CD1c-positive myeloid dendritic cell (primary cell): ENCODE measurements around the gene RBMS1.
A peak's percentile ranks its signal among the peaks of the same experiment; 100 is the strongest.

Experiments used
- DNase-seq: peaks from one replicate; pipeline ENCODE4 v3.0.0-alpha.2; 2016; ENCODE audit errors: extremely low spot score

Gene RBMS1

DNA sequence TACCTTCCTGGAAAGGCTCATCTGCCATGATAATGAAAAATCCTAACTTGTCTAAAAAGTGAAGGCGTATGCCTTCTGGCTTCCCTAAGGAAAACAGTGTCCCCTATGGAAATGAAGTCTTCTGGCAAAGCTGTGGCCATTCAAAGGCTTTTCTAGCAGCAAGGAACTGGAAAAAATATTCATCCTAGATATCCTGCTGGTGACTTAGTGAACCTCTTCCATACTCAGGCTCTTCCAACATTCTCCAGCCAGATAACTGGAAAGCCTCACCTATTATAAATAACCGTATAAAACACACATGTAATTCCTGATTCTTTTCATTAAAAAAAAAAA is 84.7 kb downstream of the RBMS1 start:
- DNase-seq, result no peak

DNA sequence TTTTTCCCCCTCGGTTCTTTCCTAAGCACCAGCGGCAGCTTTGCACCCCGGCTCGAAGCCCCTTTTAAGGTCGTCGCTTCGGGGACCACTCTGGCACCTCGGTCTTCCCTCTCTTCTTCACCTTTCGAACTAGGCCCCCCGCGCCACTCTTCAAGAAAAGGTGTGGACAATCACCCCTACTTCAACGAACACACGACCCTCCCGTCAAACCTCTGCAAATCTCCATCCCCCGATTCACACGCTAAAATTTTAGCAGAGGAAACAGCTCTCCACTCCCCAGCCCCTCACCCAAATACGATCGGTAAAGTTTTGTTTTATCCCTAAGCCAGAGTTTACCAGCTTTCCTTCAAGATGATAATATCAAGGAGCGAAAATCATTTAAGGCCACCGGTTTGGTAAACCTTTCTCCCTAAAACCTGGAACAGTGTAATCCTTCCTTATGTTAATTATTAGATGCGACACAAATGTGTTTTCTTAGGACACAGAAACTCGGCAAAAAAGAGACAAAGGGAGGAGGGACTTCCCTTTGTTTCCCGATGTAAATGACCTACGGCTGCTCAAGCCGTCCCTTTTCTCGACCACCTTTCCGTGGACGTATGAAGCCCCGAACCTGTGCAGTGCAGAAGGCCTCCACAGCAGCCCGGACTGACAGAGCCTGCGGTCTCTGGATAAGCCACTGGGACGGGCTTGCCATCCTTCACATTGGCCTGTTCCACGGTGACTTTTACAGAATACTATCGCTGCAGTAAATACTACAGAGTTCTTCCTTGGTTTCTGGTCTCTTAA is 85.2 kb downstream of the RBMS1 start:
- DNase-seq, result no peak

DNA sequence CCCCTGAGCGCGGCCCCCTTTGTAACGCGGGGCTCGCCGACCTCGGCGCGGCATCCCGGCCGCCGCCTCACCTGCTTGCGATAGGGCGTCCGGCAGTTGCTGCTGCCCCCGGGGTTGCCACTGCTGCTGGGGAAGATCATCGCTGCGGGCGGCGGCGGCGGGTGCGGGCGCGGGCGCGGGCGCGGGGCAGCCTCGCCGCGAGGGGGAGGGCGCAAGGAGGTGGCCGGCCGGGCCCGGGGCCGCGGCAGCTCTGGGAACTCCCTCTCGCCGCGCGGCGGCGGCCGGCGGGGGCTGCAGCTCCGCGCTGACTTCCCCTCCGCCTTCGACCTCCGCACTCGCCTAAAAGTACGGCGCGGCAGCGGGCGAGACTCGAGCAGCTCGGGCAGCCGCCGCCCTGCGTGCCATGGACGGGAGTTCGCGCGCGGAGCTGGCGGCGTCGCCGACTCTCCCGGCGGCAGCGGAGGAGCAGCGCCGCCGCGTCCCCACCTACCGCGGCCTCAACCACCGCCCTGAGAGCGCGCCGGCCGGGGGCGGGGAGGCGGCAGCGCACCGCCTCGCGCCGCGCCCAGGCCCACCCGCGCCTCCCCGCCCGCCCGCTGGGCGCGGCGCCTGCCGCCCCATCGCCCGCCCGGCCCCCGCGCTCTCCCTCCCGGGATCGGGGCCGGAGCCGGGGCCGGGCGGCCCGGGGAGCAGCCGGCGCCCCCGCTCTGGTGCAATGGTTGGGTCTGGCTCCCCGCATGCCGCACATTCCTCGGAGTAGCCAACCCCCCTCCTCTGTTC is 86.0 kb downstream of the RBMS1 start:
- peak; percentile 89 for DNase-seq

DNA sequence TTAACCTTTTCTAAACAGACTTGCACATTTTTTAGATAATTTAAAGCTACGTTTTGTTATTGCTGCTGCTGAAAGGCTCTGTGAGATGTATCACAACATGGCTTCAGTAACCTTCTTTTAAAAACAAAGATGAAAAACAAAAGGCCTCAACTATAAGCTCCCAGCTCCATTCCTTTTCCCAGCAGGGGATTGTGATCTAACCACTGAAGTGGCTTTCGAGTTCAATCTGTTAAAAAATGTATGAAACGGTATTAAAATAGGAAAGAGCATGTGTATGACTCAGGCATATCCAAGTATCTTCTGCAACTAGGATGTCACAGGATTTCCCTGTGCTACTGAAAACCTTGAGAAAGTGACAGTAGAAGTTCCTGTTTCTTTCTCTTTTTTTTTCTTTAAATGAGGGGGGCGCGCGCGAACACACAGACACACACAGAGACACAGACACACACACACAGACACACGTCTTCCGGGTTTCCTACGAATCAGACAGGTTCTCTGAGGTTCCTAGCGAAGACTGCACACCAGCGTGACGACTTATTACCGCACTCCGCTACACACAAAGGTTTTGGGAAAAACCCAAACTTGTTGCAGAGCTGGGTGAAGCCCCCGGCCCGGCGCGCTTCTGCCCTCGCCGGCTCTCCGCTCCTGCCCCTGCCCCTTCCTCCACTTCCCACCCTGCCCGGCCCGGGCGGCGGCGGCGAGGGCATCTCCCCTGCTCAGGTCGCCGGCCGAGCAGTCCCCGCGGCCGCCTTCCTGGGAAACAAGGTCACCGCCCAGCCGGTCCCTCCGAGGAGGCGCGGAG is 86.8 kb downstream of the RBMS1 start:
- peak; percentile 88 for DNase-seq

DNA sequence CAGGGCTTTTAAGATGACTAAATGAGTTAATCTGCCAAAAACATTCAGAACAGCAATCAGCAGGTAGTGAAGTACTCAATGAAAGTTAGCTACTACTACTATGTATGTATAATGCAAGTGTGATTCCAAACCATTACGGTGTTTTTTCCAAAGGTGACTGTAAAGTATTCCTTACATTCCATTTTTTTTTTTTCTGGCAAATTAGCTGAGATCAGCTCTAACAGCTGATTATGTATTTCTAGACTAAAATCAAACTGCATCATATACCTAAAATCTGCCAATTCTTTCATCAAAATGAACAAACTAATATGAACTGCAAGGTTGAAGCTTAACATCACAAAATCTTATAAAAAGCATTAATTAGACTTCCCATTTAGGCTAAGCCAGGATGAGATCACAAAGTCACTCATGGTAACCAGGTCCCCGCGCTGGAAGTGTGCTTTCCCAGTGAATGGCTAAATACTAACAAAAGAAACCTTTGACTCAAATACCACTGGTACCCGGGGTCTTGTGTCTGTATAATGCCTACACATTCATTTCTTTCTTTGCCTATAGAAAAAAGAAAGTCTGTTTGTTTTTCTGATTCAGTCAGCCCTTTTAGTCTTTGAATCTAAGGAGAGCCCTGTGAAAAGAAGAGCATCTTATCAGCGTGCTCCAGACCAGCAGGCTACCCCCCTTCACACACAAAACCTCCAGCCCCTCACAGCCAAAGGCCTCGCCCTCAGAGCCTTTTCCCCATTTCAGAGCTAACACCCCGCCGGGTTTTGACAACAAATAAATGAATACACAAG is 88.3 kb downstream of the RBMS1 start:
- no peak for DNase-seq

DNA sequence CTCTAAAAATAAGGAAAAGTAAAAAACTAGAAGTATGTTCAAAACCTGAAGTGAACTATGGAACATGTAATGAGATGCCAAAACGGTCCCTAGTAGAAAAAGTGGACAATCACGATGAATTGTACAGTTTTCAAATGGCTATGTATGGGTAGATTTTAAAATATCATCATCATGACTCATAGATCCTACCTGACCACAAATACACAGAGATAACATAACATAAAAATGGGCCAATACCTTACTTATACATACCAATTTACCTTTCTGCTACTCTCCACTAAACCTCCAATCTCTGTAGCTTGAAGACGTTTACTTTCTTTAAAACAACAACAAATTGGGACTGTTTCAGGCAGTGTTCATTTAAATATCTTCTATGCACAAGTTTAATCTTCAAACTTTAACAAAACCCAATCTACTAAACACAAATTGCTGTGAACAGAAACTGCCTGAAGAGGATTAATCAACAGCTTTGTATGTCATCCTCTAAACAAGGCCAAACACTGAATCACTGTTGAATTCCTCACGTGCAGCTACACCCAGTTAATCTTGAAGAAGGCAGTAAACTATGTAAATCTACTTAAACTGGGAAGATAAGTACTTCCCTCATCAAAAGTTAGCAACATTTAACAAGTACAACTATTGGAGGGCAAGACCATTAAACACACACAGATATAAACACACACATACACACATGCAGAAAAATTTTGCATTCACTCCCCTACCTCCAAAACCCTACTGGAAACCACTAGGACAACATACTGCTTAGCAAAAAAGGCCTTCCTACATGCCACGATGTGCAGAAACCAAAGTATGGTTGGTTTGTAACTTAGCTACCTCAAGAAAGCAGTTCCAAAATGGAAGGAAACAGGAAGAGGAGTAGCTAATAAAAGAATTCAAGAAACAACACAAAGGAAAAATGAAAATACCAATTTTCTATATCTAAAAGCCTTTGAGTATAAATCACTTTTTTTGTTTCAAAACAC is 90.3 kb downstream of the RBMS1 start:
- DNase-seq, result no peak

DNA sequence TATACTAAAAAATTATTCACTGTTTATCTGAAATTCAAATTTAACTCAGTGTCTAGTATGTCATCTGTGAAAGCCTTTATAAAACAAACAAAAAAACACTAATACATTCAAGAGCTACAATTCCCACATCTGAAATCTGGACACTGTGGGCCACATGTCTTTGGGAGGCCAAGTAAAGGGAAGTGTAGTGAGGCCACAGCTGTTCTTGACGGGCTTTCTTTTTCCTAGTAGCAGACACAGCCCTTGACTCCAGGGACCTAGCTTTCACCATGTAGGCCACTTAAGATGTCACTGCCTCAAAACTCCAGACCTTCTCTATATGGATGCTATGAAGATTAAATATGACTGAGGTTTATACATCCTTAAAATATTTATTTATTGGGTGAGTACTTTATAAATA is 91.1 kb downstream of the RBMS1 start:
- peak; percentile 33 for DNase-seq

DNA sequence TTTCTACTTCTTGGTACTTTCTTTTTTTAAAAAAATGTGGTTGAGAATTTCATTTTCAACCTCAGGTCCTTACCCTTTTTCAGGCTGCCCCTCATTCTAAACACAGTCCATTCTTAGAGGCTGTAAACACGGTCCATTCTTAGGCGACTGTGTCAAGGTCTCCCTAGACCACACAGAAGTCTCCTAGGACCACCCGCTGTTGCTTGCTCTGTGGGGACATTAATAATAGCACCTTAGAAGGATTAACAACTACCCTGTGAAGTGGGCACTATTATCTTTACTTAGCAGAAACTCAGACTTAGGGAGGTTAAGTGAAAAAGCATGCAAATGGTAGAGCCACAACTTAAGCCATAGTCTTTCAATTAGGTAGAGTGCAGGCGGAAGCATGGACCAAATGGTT is 91.7 kb downstream of the RBMS1 start:
- no peak for DNase-seq

DNA sequence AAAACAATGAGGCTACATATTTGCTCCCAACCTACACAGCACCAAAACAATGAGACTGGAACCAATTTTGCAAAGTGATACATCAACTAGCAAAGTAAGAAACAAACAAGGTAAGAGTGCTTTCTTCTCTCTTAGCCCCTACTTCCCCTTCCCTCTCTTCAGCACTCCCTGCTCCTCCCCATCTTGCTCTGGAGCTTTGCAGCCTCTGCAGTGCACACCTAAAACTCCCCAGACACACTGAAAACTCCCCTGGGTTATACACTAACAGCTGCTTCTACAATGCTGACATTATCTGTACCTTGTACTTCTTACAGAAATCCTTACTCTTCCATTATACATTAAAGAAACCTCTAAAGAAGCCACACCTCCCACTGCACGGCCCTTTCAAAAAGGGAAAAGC is 93.7 kb downstream of the RBMS1 start:
- DNase-seq, result no peak

DNA sequence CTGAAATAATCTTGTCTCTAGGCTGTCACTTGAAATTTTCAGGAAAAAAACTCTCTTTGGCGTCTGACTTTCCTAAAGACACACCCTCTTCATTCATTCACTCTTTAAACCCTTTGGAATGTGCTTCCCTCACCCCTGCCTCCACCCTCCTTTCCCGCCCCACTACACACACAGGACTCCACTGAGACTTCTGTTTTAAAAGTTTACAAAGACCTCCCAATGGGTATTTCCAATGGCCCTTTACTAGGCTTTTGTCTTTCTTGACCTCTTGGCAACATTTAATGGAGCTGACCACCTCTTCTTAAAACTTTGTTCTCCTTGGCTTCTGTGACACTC is 96.1 kb downstream of the RBMS1 start:
- DNase-seq, result no peak

DNA sequence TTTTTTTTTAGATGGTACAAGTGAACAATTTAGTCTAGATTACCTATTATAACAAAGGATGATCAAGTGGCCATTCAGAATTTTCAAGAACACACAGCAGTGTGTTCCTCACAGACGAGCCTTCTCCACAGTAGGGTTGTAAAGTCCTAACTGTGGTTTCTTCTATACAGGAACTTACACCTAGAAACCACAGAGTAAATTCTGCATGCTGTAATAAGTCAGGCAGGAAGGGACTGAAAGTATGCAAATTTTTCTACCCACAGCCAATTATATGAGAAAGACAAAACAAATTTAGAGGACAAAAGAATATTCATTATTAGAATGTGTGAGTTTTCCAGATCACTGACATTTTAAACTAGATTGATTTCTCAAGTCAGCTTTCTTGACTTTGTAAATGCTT is 99.5 kb downstream of the RBMS1 start:
- DNase-seq, result peak; percentile 28

DNA sequence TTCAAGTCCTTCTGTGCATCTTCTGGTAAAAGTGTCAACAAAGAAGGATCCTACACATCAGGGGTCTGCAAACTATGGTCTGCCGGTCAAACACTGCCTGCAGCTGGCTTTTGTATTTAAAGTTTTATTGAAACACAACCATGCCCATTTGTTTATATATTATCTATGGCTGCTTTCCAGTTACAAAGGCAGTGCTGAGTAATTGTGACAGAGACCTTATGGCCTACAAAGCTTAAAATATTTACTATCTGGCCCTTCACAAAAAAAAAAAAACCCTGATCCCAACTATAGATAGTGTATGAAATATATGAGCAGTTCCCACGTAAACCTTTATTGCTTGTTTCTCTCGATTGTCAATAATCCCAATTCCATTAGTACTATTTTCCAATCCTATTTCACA is 101.4 kb downstream of the RBMS1 start:
- DNase-seq, result no peak

DNA sequence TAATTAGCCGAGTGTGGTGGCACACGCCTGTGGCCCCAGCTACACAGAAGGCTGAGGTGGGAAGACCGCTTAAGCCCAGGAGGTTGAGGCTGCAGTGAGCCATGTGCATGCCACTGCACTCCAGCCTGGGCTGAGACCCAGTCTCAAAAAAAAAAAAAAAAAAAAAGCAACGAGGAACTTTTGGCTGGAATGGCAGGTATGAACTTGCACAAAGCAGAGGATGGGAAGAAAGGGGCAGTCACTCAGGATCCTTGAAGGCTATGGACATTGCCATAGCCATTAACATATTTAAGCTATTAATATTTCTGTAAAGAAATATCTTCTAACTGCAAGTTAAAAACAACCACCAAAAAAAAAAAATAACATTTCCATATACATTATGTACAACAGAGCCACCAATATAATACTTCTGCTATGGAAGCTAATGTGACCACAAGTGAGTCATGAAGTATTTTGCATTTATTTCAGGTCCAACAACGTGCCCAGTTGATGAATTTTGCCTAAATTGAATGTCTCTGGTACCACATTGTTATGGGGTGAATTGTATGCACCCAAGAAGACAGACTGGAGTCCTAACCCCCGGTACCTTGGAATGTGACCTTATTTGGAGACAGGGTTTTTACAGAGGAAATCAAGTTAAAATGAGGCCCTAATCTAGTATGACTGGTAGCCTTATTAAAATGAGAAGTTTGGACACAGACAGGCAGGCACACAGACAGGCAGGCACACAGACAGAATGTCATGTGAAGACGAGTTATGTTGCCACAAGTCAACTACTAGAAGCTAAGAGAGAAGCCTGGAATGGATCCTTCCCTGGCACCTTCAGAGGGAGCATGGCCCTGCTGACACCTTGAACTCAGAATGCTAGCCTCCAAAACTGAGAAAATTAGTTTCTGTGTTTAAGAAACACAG is 102.8 kb downstream of the RBMS1 start:
- DNase-seq, result peak; percentile 29

DNA sequence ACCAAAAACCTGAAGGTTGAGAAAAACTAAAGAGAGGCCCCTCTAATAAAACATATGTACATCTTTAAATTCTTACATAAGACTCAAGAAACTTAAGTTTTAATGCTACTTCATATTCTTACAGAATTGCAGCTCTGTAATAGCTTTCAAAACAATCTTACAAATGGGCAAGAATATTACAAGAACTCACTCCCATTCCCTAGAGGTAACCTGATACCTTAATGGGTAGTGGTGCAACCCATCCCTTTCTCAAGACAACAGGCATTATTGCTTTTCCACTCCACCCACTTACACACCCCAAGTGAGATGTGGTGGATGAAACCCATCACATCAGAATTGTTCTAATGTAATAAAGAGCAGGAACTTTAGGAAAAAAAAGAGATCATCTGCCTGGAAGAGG is 103.7 kb downstream of the RBMS1 start:
- no peak for DNase-seq

DNA sequence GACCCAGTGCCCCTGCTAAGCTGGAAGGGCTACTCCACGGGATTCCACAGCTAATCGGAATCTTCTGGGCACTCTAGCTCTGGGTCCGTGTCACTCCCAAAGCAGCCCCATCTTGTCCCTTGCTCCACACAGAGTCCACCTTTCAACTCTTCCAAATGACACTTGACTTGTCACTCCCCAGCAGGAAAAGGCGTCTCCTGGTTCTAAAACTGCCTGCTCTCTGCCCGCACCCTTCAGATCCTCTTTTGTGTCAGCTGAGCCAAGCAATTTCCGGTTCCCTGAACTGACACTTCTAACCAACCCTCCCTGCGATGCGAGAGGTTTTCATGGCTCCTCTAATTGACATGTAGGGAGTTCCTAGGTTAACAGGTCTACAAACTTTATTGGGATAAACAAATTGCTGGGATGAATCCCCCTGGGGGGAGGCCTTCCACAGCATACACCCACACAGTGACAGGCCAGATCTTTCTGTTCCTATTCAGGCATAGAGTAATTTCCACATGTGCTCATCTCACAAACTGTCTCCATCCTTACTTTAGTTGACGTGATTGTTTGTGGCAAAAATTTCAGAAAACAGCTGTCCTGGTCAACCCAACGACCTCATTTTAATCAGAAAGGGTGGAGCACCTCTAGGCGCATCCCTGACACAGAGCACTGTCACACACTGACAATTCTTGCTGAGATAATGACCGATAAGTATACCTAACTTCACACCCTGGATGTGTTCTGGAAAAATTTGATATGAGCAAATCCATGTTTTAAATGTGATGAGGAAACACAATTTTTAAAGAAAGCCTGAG is 104.9 kb downstream of the RBMS1 start:
- DNase-seq, result peak; percentile 82

DNA sequence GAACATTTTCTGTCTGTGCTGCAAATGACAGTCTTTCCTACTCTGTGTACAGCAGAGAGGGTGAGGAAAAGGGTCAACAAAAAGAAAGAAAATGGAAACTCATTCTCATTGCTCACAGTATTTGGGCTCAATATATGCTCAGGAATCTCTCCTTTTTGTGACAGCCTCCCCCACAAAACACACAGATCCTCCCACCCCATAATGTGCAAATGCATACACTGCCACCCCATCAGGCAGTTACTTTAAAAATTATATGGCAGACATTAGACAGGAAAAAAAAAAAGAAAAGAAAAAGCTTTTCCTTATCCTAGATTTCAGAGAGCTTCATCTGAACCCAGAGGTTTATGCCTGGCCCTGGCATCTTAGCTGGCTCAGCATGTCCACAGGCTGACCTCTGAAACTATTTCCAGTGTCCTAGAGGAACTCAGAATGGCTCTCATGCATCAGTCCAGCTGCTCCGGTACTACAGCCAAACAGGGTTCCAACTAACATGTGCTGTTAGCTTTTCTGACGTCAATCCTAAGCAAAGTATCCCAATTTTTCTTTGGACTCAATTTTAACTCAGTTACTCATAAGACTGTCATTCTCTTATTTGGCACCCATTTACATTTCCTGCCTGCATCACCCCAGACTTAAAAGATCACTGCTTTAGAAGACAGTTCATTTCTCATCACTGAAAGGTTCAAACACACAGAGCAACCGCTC is 105.9 kb downstream of the RBMS1 start:
- peak; percentile 31 for DNase-seq

DNA sequence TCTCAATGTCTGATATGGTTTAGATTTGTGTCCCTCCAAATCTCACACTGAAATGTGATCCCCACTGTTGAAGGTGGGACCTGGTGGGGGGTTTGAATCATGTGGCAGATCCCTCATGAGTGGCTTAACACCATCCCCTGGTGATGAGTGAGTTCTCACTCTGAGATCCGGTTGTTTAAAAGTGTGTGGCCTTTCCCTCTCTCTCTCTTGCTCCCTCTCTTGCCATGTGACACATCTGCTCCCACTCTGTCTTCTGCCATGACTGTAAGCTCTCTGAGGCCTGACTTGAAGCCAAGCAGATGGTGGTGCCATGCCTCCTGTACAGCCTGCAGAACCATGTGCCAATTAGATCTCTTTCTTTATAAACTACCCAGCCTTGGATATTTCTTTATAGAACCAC is 108.8 kb downstream of the RBMS1 start:
- no peak for DNase-seq

DNA sequence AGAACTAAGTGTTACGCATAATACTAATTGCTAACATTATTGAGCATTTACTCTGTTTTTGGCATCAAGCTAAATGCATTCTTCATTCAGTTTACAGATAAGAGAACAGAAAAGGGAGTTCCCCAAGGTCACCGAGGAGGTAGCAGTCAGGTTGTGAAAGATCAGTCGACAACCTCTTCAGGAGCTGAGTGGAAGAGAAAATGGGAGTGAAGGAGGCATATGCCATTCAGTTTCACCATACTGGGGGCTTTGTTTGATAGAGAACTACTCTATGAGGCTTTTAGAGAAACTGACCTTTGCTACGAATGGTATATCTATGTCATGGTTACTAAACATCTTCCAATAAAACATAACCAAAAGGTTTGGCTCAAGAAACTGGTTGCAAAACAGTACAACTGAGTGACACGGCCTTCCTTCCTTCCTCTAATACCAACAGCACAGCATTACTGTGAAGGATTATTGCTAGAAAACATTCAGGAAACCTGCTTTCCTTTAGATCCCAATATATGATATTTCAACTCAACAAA is 112.1 kb downstream of the RBMS1 start:
- DNase-seq, result peak; percentile 63
